Fibroblast of mammary gland (primary cell): ENCODE data around the gene HSD11B1L.

Source experiments
- DNase-seq: peaks from one replicate; pipeline ENCODE4 v3.0.0-alpha.2; 2010; ENCODE audit warnings: low read depth
- H3K4me3 ChIP-seq: 2 replicates; pipeline ENCODE4 v1.5.1; 2011; ENCODE audit warnings: low read depth, mild to moderate bottlenecking, low read length, moderate library complexity; ENCODE audit not compliant: control insufficient read depth
- CTCF ChIP-seq: conservative IDR thresholded peaks from 2 replicates; pipeline ENCODE4 v1.5.1; 2011; ENCODE audit warnings: low read depth, low read length, inconsistent platforms; ENCODE audit not compliant: control insufficient read depth, insufficient read depth

HSD11B1L gene

GRCh38 chr19:5680437-5681368 lies at the start of gene HSD11B1L, which contains the start of gene MICOS13:
Gene HSD11B1L (plus strand): TSS chr19:5681027. CDS start chr19:5684833, 3,806 bp downstream.
Gene MICOS13 (minus strand): TSS chr19:5680516. CDS start chr19:5680486, 30 bp downstream.
- no peak for TF ChIP-seq CTCF
- peak within 1 kb of the TSS; percentile 98 for H3K4me3 ChIP-seq
- peak; percentile 98 for DNase-seq

GRCh38 chr19:5631567-5632240 lies 49.1 kb upstream of the HSD11B1L start:
- TF ChIP-seq CTCF, result no peak
- no peak overlapping the region for H3K4me3 ChIP-seq
- peak; percentile 35 for DNase-seq

GRCh38 chr19:5632241-5632612 lies 48.6 kb upstream of the HSD11B1L start:
- no peak for TF ChIP-seq CTCF
- no peak overlapping the region for H3K4me3 ChIP-seq
- no peak for DNase-seq

GRCh38 chr19:5632657-5633056 lies 48.2 kb upstream of the HSD11B1L start:
- no peak for DNase-seq
- no peak for TF ChIP-seq CTCF
- H3K4me3 ChIP-seq, result no peak overlapping the region

GRCh38 chr19:5635427-5635826 lies 45.4 kb upstream of the HSD11B1L start:
- no peak for DNase-seq
- TF ChIP-seq CTCF, result no peak
- no peak overlapping the region for H3K4me3 ChIP-seq

- H3K4me3 ChIP-seq, result no peak overlapping the region
- TF ChIP-seq CTCF, result no peak
- DNase-seq, result no peak
Observed at GRCh38 chr19:5637971-5638370, 42.9 kb upstream of the HSD11B1L start.
